Measurements from ENCODE around the gene SDHB. TPM values are rescaled to one million over a fixed set of nuclear protein-coding genes. Genes with fewer than 3 reads are reported as not detected.

The SDHB gene
- total and polyA plus RNA-seq, 4 donors: 59.1 to 117 (median 83.5) TPM

GRCh38 chr1:17016317-17016661 is 37.5 kb downstream of the SDHB start:
- DNase-seq (no peak), ATAC-seq (ENCODE audit: insufficient read depth, low FRiP score) (no peak)
- H3K9me3 ChIP-seq (ENCODE audit: control insufficient read depth in 4 of 4, insufficient read depth in 3 of 4, low read length in 3 of 4): no peaks in the 10 kb centered on the region
- peaks cover 12 to 23% (median 16%) of the 10 kb centered on the region in 4 donors for H3K36me3 ChIP-seq (ENCODE audit: control insufficient read depth in 4 of 4, insufficient read depth in 4 of 4, low read length in 4 of 4)
- TF ChIP-seq, protein P1, sequence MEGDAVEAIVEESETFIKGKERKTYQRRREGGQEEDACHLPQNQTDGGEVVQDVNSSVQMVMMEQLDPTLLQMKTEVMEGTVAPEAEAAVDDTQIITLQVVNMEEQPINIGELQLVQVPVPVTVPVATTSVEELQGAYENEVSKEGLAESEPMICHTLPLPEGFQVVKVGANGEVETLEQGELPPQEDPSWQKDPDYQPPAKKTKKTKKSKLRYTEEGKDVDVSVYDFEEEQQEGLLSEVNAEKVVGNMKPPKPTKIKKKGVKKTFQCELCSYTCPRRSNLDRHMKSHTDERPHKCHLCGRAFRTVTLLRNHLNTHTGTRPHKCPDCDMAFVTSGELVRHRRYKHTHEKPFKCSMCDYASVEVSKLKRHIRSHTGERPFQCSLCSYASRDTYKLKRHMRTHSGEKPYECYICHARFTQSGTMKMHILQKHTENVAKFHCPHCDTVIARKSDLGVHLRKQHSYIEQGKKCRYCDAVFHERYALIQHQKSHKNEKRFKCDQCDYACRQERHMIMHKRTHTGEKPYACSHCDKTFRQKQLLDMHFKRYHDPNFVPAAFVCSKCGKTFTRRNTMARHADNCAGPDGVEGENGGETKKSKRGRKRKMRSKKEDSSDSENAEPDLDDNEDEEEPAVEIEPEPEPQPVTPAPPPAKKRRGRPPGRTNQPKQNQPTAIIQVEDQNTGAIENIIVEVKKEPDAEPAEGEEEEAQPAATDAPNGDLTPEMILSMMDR (IDR thresholded peaks at IDR 0.05; ENCODE audit: control extremely low read depth, extremely low read depth): no peak
- H3K4me1 ChIP-seq (ENCODE audit: control insufficient read depth in 5 of 5, insufficient read depth in 5 of 5, low read length in 5 of 5): peaks cover 0 to 3% (median 0%) of the 10 kb centered on the region in 5 donors
- H3K27me3 ChIP-seq (ENCODE audit: control insufficient read depth in 3 of 3, insufficient read depth in 3 of 3, low read length in 2 of 3): no peaks in the 10 kb centered on the region
- 82 to 89% methylated on average over 5 of the region's 5 CpGs for WGBS, 2 donors
- H3K9ac ChIP-seq (ENCODE audit: insufficient read depth in 1 of 2, low read length in 2 of 2): no peak overlapping the region
- no peak overlapping the region for H3K4me3 ChIP-seq
- H3K27ac ChIP-seq (ENCODE audit: low read depth in 1 of 2, low read length in 1 of 2): no peak overlapping the region

- Histone ChIP-seq H3K9me3 (ENCODE audit: control insufficient read depth in 4 of 4, insufficient read depth in 3 of 4, low read length in 3 of 4) (no peaks in the 10 kb centered on the region), H3K27ac (ENCODE audit: low read depth in 1 of 2, low read length in 1 of 2) (no peak overlapping the region), H3K4me3 (no peak overlapping the region), H3K4me1 (ENCODE audit: control insufficient read depth in 5 of 5, insufficient read depth in 5 of 5, low read length in 5 of 5) (peaks cover 0 to 11% (median 3%) of the 10 kb centered on the region in 5 donors), H3K27me3 (ENCODE audit: control insufficient read depth in 3 of 3, insufficient read depth in 3 of 3, low read length in 2 of 3) (no peaks in the 10 kb centered on the region), H3K36me3 (ENCODE audit: control insufficient read depth in 4 of 4, insufficient read depth in 4 of 4, low read length in 4 of 4) (peaks cover 3 to 10% (median 7%) of the 10 kb centered on the region in 4 donors), H3K9ac (ENCODE audit: insufficient read depth in 1 of 2, low read length in 2 of 2) (no peak overlapping the region)
- ATAC-seq (ENCODE audit: insufficient read depth, low FRiP score) (no peak), DNase-seq (no peak)
- 84% methylated on average over 10 of the region's 10 CpGs for WGBS, 2 donors
- TF ChIP-seq, protein P1 (IDR thresholded peaks at IDR 0.05; ENCODE audit: control extremely low read depth, extremely low read depth): no peak
Measured at GRCh38 chr1:17014671-17015567, 38.9 kb downstream of the SDHB start.

DNA sequence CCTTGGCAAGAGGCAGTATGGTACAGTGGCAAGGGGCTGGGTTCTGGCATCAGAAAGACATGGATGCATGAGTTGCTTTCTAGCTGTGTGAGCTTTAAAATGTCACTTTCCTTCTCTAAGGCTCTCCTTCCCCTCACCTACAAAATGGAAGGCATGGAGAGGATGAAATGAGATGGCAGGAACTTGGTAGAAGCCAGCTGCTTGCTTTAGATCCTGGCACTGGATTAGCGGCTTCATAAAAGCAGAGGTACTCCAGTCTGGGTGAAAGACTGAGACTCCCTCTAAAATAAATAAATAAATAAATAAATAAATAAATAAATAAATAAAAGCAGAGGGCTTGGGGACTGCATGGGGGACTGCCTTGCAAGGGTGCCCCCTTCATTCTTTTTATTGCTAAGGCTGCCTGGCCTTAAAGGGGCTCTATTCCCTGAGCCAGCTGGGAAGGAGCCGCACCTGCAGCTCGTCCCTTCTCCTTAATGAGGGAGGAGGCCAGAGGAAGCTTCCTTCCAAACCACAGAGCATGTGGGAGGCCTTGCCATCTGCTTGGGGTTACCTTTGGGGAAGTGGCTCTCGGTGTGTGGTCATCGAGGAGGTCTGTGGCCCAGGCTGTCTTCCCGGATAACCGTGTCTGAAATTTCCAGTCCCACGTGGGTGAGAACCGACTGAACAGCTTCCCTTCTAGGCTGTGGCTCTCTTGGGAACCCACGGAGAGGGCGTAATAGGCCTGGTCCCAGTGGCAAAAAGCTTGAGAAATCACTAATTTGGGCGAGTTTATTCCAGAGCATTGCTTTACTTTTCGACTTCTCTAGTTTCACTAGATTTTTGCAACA is 40.1 kb downstream of the SDHB start:
- H3K4me3 ChIP-seq: no peak overlapping the region
- 37 to 69% methylated on average over 13 of the region's 13 CpGs for WGBS, 2 donors
- TF ChIP-seq, protein P1 (IDR thresholded peaks at IDR 0.05; ENCODE audit: control extremely low read depth, extremely low read depth): no peak
- no peak overlapping the region for H3K9ac ChIP-seq (ENCODE audit: insufficient read depth in 1 of 2, low read length in 2 of 2)
- H3K9me3 ChIP-seq (ENCODE audit: control insufficient read depth in 4 of 4, insufficient read depth in 3 of 4, low read length in 3 of 4): no peaks in the 10 kb centered on the region
- peaks cover 0 to 16% (median 3%) of the 10 kb centered on the region in 5 donors for H3K4me1 ChIP-seq (ENCODE audit: control insufficient read depth in 5 of 5, insufficient read depth in 5 of 5, low read length in 5 of 5)
- no peak overlapping the region for H3K27ac ChIP-seq (ENCODE audit: low read depth in 1 of 2, low read length in 1 of 2)
- no peak for ATAC-seq (ENCODE audit: insufficient read depth, low FRiP score)
- H3K27me3 ChIP-seq (ENCODE audit: control insufficient read depth in 3 of 3, insufficient read depth in 3 of 3, low read length in 2 of 3): no peaks in the 10 kb centered on the region
- peaks cover 3 to 6% (median 4%) of the 10 kb centered on the region in 4 donors for H3K36me3 ChIP-seq (ENCODE audit: control insufficient read depth in 4 of 4, insufficient read depth in 4 of 4, low read length in 4 of 4)
- no peak for DNase-seq
